Esophagus (tissue), 2 donors: Measurements from ENCODE around the gene PRICKLE2. TPM values are rescaled to one million over a fixed set of nuclear protein-coding genes. Genes with fewer than 3 reads are reported as not detected.

Experiments
- H3K27ac ChIP-seq, 2 donors: one replicate each; pipeline ENCODE4 v1.5.1; 2013; ENCODE audit warnings: low read depth in 2 of 2, mild to moderate bottlenecking in 2 of 2, inconsistent platforms in 1 of 2, low read length in 1 of 2, moderate library complexity in 1 of 2
- H3K27me3 ChIP-seq, 2 donors: one replicate each; pipeline ENCODE4 v1.6.1; 2013; ENCODE audit warnings: low read length in 2 of 2, control low read depth in 1 of 2, mild to moderate bottlenecking in 1 of 2; ENCODE audit not compliant: insufficient read depth in 2 of 2, control insufficient read depth in 1 of 2
- H3K36me3 ChIP-seq, 2 donors: one replicate each; pipeline ENCODE4 v1.6.1; 2013; ENCODE audit warnings: low read length in 1 of 2; ENCODE audit not compliant: control insufficient read depth in 2 of 2, insufficient read depth in 2 of 2
- H3K4me1 ChIP-seq, 2 donors: one replicate each; pipeline ENCODE4 v1.6.1; 2013; ENCODE audit warnings: low read length in 1 of 2; ENCODE audit not compliant: control insufficient read depth in 2 of 2, insufficient read depth in 2 of 2
- H3K4me3 ChIP-seq, 2 donors: one replicate each; pipeline ENCODE4 v1.5.1; 2013; ENCODE audit warnings: low read length in 2 of 2, mild to moderate bottlenecking in 2 of 2, low read depth in 1 of 2, moderate library complexity in 1 of 2
- H3K9me3 ChIP-seq, 2 donors: one replicate each; pipeline ENCODE4 v1.6.1; 2013; ENCODE audit warnings: mild to moderate bottlenecking in 2 of 2, low read depth in 1 of 2, low read length in 1 of 2, moderate library complexity in 1 of 2; ENCODE audit not compliant: control insufficient read depth in 2 of 2, insufficient read depth in 1 of 2
- WGBS, 2 donors: extraction: QIAGEN DNeasy Blood & Tissue Kit; methylation state at CpG; one replicate each; pipeline ENCODE4 v1.1.7; 2013; 5-methylcytosine and 5-hydroxymethylcytosine counted together
- polyA plus RNA-seq, 2 donors: library from polyadenylated mRNA; stranded (reverse); fragments of 200-250 nt; gene quantifications; one replicate each; pipeline ENCODE4 v1.2.3, GENCODE V29; 2013
- donor health status: healthy with polysubstance abuse.
- donor health status: Bipolar disorder and iron deficiency.

PRICKLE2 gene
- polyA plus RNA-seq, 2 donors, result 1.3 to 2.7 TPM

GRCh38 chr3:64213962-64214379, 11.3 kb downstream of the PRICKLE2 start:
- 9 to 27% methylated on average over 8 of the region's 8 CpGs for WGBS, 2 donors
- Histone ChIP-seq H3K4me3 (no peak overlapping the region), H3K4me1 (peaks cover 2 to 8% of the 10 kb centered on the region in 2 donors), H3K27ac (peak overlapping the region; percentile 80 to 85), H3K9me3 (no peaks in the 10 kb centered on the region), H3K27me3 (no peaks in the 10 kb centered on the region), H3K36me3 (no peaks in the 10 kb centered on the region)

GRCh38 chr3:64213224-64213878, 11.9 kb downstream of the PRICKLE2 start:
- 40 to 55% methylated on average over 9 of the region's 9 CpGs for WGBS, 2 donors
- H3K4me1 ChIP-seq, result peaks cover 2 to 8% of the 10 kb centered on the region in 2 donors
- H3K9me3 ChIP-seq, result no peaks in the 10 kb centered on the region
- no peaks in the 10 kb centered on the region for H3K27me3 ChIP-seq
- H3K27ac ChIP-seq, result peak overlapping the region; percentile 80 to 85
- no peaks in the 10 kb centered on the region for H3K36me3 ChIP-seq
- H3K4me3 ChIP-seq, result no peak overlapping the region

DNA sequence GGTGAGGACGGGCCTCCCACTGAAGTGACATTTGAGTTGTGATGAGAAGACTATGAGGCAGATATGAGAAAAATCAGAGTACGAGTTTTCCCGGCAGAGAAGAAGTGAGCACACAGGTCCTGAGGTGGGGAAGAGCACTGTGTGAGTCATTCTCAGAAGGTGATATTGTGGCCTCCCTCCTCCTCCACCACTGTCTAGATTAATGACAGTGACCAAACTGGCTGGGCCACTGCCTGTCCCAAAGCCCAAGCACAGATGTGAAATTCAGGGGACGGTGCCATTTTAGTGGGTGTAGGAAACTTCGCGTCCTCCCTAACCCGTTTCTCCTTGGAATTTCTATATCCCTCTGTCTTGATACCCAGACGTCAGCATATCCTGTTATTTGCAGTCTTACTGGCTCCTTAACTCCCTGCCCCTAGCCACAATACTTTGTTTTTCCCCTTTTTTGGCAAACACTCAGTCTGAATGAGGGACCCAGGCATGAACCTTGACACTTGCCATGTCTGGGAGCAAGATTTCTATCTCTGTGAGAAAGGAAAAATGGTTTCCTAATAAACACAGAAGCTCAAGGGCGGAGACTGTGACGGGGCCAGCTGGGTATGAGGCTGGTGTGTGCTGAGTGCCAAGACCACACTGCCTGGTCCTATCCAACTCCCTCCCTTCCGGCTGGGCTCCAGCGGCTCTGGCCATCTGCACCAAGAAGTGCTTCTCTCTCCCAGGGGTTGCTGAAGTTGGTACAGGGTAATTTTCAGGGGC, 15.2 kb downstream of the PRICKLE2 start:
- WGBS, 2 donors, result 34 to 37% methylated on average over 12 of the region's 12 CpGs
- peaks cover 2 to 7% of the 10 kb centered on the region in 2 donors for H3K4me1 ChIP-seq
- no peaks in the 10 kb centered on the region for H3K36me3 ChIP-seq
- no peak overlapping the region for H3K4me3 ChIP-seq
- peak overlapping the region; percentile 38 to 78 for H3K27ac ChIP-seq
- H3K27me3 ChIP-seq, result no peaks in the 10 kb centered on the region
- no peaks in the 10 kb centered on the region for H3K9me3 ChIP-seq

- no peaks in the 10 kb centered on the region for H3K9me3 ChIP-seq
- no peak overlapping the region for H3K4me3 ChIP-seq
- H3K27me3 ChIP-seq, result no peaks in the 10 kb centered on the region
- 61 to 68% methylated on average over 14 of the region's 14 CpGs for WGBS, 2 donors
- H3K4me1 ChIP-seq, result peaks cover 2 to 7% of the 10 kb centered on the region in 2 donors
- no peak overlapping the region for H3K27ac ChIP-seq
- H3K36me3 ChIP-seq, result no peaks in the 10 kb centered on the region
Measured at GRCh38 chr3:64207289-64208080, 17.8 kb downstream of the PRICKLE2 start.

GRCh38 chr3:64203969-64204908, 21.0 kb downstream of the PRICKLE2 start:
- Histone ChIP-seq H3K4me1 (peaks cover 0 to 2% of the 10 kb centered on the region in 2 donors), H3K36me3 (no peaks in the 10 kb centered on the region), H3K4me3 (no peak overlapping the region), H3K9me3 (no peaks in the 10 kb centered on the region), H3K27me3 (no peaks in the 10 kb centered on the region), H3K27ac (no peak overlapping the region)
- 79 to 80% methylated on average over 7 of the region's 7 CpGs for WGBS, 2 donors

DNA sequence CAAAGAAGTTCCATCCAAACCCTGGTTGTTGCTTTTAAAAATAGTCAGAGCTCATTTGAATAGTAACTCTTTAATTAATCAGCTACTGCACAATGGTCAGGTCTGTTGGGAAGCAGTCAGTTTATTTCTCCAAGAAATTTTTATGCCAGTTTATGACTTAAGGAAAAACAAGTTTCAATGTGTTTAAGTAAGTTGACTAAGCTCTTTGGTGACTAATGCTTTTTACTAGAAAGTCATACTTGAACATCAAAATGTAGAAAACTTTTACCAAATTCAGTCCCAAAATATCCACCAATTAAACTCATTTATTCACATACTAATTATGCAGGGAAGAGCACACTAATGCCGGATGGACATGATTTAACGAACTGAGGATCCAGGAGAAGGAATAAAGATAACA, 22.1 kb downstream of the PRICKLE2 start:
- no peaks in the 10 kb centered on the region for H3K9me3 ChIP-seq
- no peak overlapping the region for H3K4me3 ChIP-seq
- peaks cover 4% of the 10 kb centered on the region in 2 donors for H3K4me1 ChIP-seq
- H3K27me3 ChIP-seq, result no peaks in the 10 kb centered on the region
- 87 to 89% methylated on average over 2 of the region's 2 CpGs for WGBS, 2 donors
- no peak overlapping the region for H3K27ac ChIP-seq
- H3K36me3 ChIP-seq, result no peaks in the 10 kb centered on the region

GRCh38 chr3:64199932-64200331, 25.3 kb downstream of the PRICKLE2 start:
- H3K27me3 ChIP-seq, result no peaks in the 10 kb centered on the region
- no peaks in the 10 kb centered on the region for H3K9me3 ChIP-seq
- H3K27ac ChIP-seq, result no peak overlapping the region
- H3K4me3 ChIP-seq, result no peak overlapping the region
- H3K36me3 ChIP-seq, result no peaks in the 10 kb centered on the region
- WGBS, 2 donors, result 53 to 77% methylated on average over 2 of the region's 2 CpGs
- H3K4me1 ChIP-seq, result peaks cover 2 to 4% of the 10 kb centered on the region in 2 donors

- Histone ChIP-seq H3K27ac (no peak overlapping the region), H3K9me3 (no peaks in the 10 kb centered on the region), H3K36me3 (no peaks in the 10 kb centered on the region), H3K4me3 (no peak overlapping the region), H3K27me3 (no peaks in the 10 kb centered on the region), H3K4me1 (peaks cover 2 to 4% of the 10 kb centered on the region in 2 donors)
- 86 to 91% methylated on average over 5 of the region's 5 CpGs for WGBS, 2 donors
Measured at GRCh38 chr3:64196236-64196929, 28.9 kb downstream of the PRICKLE2 start.
